SIG-M5 treated with dmso at 0.1 percent for 504 hours (cell line): ENCODE results near the gene BTLA.
A peak's percentile ranks its signal among the peaks of the same experiment; 100 is the strongest.
"Not testable (repeated sequence)": the region's sequence is repeated elsewhere in the genome, so short reads cannot be mapped to it uniquely, and the experiment has no call there.

Experiments used
- DNase-seq: peaks from one replicate; lab custom pipeline; 2025; ENCODE audit not compliant: unreplicated experiment; lab: John Stamatoyannopoulos, UW

The BTLA gene, protein sequence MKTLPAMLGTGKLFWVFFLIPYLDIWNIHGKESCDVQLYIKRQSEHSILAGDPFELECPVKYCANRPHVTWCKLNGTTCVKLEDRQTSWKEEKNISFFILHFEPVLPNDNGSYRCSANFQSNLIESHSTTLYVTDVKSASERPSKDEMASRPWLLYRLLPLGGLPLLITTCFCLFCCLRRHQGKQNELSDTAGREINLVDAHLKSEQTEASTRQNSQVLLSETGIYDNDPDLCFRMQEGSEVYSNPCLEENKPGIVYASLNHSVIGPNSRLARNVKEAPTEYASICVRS

DNA sequence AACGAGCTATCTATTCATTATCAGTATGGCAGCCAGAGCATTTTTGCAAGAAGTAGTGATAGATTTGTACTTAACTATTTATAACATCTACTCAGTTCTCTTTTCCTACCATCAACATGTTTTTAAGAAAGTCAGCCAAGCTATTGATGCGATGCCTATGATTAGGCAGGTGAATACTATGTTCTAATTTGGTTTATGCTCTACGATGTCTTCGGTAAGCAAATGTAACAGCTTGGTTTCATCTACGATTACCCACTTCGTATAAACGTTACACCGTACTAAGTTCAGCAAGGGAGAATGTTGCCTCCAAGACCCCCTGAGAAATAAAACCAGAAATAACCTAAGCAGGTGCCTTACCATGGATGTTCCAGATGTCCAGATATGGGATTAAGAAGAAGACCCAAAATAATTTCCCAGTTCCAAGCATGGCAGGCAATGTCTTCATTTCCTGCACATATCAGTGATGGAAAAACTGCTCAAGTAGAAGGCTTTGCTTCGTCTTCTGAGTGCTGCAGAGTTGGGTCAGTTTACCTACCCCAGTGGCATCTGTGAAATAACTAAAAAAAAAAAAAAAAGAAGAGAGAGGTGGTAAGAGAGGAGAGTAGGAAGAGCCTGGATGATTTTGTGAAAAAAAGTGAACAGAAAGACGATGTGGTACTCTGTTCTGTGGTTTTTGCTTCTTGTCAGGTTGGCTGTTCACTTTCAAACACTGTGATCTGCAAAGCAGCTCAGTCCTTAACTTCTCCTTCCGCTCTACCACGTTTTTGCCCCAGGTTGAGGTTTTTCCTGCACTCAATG, at the start of gene BTLA:
TSS of gene BTLA (minus strand) at position 559 of the 798 bp plus-strand sequence. CDS start at position 445, 114 bp downstream.
- peak; percentile 26 for DNase-seq

DNA sequence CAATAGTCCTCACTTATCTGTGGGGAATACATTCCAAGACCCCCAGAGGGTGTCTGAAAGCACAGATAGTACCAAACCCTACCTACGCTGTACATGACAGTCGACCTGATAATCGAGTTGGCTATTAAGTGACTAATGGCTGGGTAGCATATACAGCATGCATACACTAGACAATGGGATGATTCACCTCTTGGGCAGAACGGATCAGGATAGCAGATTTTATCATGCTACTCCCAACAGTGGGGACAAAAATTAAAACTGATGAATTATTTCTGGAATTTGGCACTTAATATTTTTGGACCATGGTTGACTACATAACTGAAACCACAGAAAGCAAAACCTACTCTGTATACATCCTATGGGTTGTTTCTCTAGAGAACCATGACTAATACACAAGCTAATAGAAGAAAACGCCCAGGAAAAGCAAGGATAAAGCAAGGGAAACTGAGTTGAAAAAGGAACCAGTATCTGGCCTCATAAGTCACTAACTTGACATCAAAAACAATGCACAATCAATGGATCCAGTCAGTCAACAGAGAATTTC, 47.0 kb upstream of the BTLA start:
- no peak for DNase-seq

DNA sequence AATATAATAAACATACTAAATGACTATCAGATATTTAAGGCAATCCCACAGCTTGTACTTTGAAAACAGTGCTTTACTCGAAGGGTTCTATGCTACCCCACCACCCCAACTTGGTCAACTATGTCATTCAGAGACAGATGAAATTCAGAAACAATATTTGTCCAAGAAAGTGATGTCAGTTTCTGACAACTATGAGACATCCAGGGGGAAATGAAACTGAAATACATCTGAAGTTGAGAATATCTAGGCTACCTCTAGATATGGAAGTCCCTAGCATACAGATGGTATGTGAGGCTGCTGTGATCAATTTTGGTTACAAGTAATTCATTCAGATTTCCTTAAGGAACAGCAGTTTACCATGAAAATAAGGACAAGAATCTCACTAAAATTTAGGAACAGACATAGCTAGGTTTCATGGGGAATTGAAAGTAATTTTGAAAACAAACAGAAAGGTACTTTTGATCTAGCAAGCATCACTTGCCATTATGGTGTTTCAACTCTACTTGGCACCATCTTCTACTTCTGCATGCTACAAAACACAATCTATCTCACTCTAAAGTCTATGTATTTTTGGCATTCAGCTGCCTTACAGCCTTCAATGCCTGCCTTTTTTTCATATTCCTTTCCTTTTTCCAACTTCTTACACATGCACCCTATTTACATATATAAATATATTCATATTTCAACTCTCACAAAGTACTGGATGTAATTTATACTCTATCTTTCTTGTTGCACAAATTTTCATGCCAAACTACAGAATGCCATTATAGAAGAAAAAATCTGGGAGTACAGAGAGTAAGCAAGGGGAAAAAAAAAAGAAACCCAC, 40.8 kb upstream of the BTLA start:
- no peak for DNase-seq

DNA sequence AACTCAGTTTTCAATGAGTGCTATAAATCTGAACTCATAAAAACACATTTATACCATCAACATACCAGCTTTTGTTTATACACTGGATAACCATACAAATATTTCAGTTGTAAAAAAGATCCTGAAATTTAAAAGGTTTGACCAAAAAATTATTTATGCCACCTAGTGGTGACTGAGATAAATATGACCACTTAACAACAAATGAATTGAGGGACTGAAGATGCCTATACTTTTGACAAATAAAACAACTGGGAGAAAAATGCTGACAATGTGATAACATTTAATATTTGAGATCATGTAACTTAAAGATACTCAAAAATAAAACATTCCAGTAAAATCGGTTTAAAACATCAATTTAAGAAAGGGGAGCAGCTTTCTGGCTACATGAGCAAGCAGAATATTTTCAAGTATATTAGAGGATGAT, 32.1 kb upstream of the BTLA start:
- peak; percentile 27 for DNase-seq

DNA sequence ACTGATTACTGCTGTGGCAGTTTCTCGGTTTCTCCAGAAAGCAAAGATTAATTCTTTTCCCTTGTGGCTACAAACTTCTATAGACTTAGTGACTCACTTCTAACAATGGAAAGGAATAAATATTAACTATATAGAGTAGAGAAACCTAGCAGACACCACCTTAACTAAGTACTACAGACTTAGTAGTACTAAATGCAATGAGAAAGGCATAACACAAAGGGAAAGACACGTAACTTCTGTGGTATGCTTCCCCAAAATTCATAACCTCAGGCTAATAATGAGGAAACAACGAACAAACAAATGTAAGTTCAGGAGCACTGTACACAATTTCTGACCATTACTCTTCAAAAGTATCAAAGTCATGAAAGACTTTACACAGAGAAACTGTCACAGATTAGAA, 31.3 kb upstream of the BTLA start:
- no peak for DNase-seq

DNA sequence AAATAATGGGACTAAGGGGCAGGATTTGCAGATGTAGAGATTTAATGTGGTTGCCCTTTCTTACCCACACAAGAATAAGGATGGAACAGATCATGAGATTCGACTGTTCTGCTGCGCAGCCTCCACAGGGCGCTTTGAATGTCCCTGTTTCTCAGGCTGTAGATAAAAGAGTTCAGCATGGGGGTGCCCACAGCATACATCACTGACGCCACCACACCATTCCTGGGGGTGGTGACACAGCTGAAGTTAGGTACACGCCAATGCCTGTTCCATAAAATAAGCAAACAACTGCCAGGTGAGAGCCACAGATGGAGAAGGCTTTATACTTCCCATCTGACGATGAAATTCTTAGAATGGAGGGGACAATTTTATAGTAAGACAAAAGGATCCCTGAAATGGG, 24.9 kb upstream of the BTLA start:
- not testable (repeated sequence) for DNase-seq

DNA sequence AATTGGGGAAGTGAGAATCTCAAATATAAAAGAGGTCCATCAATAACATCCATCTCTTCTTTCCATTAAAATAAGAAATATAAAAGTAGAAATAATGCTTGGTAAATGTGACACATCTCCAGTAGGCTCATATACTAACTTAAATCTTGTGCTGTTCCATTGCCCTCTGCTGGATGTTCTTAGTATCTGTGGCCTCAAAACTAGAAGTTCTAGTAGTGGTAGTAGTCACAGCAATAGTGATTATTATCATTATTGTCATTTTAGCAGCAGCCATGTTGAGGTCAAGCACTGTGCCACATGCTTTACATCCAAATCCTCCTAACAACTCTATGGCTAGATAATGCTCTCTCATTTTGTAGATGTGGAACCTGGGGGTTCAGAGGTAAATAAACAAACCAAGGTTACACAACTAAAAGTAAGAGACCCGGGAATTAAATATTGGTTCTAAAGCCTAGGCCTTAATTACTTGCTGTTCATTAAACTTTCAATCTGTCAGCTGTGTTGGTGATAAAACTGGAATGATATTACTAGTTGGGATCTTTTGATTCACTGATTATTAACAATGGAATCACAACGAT, 20.2 kb upstream of the BTLA start:
- DNase-seq = peak; percentile 88

DNA sequence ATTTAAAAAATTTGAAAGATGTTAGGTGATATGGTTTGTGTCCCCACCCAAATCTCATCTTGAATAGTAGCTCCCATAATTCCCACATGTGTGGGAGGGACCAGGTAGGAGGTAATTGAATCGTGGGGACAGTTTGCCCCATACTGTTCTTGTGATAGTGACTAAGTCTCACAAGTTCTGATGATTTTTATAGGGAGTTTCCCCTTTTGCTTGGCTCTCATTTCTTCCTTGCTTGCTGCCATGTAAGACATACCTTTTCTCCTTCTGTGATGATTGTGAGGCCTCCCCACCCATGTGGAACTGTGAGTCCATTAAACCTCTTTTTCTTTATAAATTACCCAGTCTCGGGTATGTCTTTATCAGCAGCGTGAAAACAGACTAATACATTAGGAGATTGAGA, 19.7 kb upstream of the BTLA start:
- DNase-seq = not testable (repeated sequence)

DNA sequence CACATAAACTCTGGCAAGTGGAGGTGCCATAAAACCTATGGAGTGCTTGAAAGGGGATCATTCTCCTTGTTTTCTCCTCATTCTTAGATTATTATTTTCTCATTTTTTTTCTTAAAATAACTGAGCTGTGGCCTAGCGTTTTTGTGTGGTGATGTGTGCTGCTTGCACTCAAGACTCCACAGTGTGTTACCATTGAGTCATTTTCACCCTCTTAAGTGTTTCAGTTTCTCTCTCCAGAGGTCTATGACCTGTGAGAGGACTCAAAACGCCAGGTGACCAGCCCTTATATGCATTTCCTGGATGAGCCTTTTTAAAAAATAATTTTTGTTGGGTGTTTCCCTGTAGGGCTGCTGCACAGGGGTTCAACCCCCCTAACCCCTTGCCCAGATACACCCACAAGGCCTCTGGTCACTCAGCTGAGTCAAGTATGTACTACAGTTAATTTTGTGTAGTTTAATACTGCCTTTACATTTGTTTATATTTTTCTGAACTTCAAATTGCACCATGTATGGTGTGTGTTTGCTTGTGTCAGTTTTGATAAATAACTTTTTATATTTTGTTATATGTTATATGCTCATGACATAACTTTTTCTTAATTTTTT, 15.4 kb upstream of the BTLA start:
- DNase-seq = no peak

DNA sequence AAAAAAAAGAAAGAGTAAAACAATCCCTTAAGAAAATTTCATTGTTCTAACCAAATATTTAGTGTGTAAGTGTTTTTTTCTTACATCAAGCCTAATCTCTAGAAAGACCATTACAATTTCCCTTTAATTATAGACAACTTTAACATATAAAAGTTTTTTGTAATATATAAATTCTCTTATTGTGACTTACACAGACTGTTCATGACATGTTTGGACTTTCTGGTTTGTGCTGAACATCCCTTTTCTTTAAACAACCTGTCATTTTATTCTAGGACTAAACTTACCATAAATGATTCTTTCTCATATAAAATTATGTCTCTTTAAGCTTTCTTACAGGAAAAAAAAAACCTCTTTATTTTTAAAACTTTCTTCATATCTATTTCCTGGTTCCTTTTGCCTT, 13.0 kb upstream of the BTLA start:
- no peak for DNase-seq

DNA sequence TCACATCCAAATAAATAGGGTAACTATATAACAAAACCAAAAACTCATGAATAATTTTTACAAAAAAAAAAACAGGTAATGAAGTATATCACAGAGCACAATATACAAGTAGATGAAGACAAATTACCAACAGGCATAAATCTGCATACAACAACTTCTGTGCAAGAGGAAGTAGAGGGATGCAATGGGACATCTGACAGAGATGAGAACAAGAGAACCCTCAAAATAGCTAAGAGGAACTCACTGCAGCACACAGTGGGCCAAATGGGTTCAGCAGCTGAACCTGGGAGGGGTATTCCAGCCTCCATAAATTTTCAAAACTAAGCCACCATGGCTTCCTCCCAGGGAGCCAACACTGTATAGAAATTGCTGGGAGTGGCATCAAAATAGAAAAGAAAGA, 9.6 kb upstream of the BTLA start:
- DNase-seq = peak; percentile 49

DNA sequence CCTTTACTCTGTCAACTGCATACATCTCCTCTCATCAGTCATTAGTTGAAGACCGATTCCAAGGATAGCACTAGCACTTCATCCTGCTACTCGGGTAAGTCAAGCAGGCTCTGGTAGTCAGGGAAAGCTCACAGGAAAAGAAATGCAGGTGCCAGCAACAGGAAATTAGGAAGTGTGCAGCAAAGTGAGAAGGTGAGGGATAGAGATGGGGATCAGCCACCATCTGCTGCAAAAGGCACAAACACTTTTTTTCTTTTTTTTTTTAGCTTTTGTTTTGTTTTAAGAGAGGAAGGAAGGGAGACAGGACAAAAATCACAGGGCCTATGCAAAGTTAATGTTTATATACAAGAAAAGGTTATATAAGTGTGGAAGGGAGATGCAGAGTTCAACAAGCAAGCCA, 9.0 kb upstream of the BTLA start:
- no peak for DNase-seq

DNA sequence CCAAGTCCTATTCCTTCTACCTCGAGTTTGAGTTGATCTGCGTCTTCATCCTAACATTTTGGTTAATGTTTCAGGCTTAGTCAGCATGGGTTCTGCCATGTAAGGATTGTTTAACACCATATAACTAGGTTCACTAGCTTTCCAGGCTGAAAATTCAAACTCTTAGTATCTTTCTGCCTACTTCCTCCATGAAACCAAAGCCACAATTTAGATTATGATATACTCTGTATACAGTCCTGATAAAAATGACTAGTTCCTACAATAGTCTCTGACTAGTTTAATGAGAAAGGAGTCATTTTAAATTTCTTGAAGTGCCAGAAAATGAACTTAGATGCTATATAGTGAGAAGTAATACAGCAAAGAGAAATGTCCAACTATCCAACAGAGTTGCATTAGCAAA, 6.6 kb upstream of the BTLA start:
- no peak for DNase-seq

DNA sequence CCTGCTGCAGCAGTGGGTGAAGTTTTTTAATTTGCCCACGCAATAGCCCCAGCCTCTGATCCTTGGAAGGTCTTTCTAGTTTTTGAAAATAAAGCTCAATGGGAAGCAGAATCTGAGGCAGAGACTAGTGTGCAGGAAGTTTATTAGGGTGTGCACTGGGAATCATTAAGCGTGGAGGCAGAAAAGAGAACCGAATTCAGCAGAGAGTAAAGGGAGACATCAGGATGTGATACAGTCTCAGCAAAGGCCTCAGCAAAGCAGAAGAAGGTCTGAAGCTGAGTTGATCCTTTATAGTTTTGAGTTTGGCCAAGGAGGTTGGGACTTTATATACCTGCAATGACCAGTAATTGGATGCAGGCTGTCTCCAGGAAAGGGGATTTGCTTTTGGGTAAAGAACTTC, 4.9 kb upstream of the BTLA start:
- no peak for DNase-seq

DNA sequence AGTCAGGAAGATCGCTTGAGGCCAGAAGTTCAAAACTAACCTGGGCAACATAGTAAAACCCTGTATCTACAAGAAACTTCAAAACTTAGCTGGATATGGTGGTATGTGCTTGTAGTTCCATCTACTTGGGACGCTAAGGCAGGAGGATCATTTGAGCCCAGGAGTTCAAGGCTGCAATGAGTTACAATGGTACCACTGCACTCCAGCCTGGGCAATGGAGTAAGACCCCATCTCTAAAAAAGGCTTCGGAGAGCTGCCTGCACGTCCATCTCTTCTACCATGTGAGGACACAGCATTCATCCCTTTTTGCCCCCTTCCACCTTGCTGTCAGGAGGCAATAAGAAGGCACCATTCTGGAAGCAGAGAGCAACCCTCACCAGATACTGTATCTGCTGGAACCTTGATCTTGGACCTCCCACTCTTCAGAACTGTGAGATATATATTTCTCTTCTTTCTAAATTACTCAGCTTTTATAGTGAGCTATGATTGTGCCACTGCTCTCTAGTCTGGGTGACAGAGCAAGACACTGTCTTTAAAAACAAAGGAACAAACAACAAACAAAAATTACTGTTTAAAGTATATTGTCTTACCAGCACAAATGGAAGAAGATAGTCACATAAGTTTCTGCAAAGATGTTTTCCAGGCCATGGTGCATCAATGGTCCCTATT, 4.2 kb upstream of the BTLA start:
- DNase-seq = no peak

DNA sequence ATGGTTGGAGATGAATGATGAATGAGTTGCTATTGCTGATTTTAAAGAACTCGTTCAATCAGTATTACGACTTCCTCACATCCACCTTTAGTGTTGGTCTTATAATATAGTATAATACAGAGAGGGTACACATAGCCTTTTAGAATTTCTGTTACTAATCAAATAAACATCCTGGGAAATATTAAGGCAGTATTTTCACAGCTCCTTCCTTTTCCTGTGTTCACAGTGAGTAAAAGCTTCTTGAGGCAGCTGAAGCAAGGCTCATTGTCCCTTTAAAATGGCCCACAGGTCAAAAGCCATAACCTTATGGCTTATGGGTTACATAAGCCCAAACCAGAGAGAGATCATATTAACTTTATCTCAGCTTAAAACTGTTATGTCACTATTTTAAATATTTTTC, 1.3 kb upstream of the BTLA start:
- no peak for DNase-seq

DNA sequence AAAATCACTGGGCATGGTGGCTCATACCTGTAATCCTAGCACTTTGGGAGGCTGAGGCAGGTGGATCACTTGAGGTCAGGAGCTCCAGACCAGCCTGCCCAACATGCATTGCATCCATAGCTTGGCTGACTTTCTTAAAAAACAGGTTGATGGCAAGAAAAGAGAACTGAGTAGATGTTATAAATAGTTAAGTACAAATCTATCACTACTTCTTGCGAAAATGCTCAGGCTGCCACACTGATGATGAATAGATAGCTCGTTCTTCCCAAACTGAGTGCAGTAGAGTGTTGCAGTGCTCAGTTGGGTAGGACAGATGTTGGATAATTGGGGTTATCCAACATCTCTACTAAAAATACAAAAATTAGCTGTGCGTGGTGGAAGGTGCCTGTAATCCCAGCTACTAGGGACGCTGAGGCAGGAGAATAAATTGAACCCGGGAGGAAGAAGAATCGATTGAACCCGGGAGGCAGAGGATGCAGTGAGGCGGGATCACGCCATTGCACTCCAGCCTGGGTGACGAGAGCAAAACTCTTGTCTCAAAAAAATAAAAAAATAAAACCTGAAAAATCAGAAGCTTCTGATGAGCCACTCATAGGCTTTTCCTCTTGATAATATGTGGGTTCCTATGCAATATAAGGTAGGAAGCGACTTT, 1.2 kb downstream of the BTLA start:
- DNase-seq = peak; percentile 84

DNA sequence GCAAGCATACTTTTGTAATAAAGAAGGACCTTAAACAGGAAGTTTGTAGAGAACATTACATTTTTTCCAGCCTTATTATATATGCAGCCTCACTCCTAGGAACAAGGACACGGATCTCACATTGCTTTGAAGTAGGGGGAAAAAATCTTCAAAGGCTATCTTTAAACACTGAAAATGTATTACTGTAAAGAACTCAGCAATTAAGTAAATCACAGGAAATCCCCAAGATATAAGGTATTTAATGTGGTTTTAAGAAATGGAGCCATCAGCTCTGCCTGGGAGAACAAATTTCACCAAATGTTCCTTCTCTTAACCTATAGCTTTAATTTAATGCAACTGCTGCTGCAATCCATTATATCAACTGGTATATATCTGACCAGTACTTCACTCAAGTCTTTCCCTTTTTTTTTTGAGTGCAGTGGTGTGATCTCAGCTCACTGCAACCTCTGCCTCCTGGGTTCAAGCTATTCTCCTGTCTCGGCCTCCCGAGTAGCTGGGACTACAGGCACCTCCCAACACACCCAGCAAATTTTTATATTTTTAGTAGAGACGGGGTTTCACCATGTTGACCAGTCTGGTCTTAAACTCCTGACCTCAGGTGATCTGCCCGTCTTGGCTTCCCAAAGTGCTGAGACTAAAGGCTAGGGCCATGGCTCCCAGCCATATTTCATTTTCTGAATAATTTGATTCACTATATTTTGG, 2.8 kb downstream of the BTLA start:
- no peak for DNase-seq

DNA sequence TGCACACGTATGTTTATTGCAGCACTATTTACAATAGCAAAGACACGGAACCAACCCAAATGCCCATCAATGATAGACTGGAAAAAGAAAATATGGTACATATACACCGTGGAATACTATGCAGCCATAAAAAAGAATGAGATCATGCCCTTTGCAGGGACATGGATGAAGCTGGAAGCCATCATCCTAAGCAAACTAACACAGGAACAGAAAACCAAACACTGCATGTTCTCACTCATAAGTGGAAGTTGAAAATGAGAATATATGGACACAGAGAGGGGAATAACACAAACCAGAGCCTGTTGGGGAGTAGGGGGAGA, 4.9 kb downstream of the BTLA start:
- not testable (repeated sequence) for DNase-seq
